ENCODE results near the gene HPRT1. TPM values are rescaled to one million over a fixed set of nuclear protein-coding genes. Genes with fewer than 3 reads are reported as not detected.

Gene HPRT1
- polyA plus RNA-seq, 1 donor (not counting 4 experiments of a cell fraction or from before 2014, with no cell fraction given) = 48.1 TPM

DNA sequence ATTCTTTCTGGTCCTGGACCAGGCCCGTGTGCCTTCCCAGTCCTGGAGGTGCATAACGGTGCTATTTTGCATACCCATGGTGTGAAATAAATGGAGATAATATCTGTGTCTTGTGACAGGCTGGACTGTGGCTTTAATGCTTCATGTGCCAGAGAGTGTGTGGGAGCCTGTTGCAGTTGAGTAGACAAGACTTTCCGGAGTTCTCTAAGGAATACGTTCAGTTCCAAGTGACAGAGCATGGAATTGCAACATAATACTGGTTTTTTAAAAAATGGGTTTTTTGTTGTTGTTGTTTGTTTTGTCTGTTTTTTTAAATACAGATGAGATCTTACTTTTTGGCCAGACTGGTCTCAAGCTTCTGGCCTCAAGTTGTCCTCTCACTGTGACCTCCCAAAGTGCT, 74.0 kb downstream of the HPRT1 start:
- no peaks in the 10 kb centered on the region for H3K27me3 ChIP-seq (ENCODE audit: control insufficient read depth, extremely low read depth, insufficient read depth, low read length)
- dilution Hi-C loops (cut with MboI; ENCODE audit: extremely low pct_ligation_motif_present, low sequenced_read_pairs) = no loop called here
- no peaks in the 10 kb centered on the region for H3K36me3 ChIP-seq (ENCODE audit: control insufficient read depth in 2 of 2, extremely low read depth in 1 of 2, insufficient read depth in 2 of 2, low read length in 2 of 2)
- no peaks in the 10 kb centered on the region for H3K9me3 ChIP-seq (ENCODE audit: control insufficient read depth, low read depth, low read length)
- H3K4me2 ChIP-seq (ENCODE audit: control insufficient read depth, extremely low read depth, insufficient read depth, low read depth, low read length) = no peak overlapping the region
- no peak overlapping the region for H2AFZ ChIP-seq (ENCODE audit: control insufficient read depth, low read length)
- H3K9me1 ChIP-seq (ENCODE audit: control insufficient read depth, extremely low read depth, insufficient read depth, low read length) = no peaks in the 10 kb centered on the region
- no peak overlapping the region for H3K9ac ChIP-seq (ENCODE audit: control insufficient read depth, extremely low read depth, insufficient read depth, low read length)
- no peak for FAIRE-seq
- DNase-seq (ENCODE audit: low read depth, low spot score) = no peak
- no peak overlapping the region for H3K4me3 ChIP-seq (ENCODE audit: control insufficient read depth in 2 of 3, extremely low read depth in 1 of 3, insufficient read depth in 2 of 3, low read depth in 1 of 3, low read length in 3 of 3)
- no peaks in the 10 kb centered on the region for H3K79me2 ChIP-seq (ENCODE audit: control insufficient read depth, insufficient read depth, low read length)
- no peak for TF ChIP-seq EZH2 (IDR thresholded peaks at IDR 0.05; ENCODE audit: low read length)
- TF ChIP-seq, protein P1, sequence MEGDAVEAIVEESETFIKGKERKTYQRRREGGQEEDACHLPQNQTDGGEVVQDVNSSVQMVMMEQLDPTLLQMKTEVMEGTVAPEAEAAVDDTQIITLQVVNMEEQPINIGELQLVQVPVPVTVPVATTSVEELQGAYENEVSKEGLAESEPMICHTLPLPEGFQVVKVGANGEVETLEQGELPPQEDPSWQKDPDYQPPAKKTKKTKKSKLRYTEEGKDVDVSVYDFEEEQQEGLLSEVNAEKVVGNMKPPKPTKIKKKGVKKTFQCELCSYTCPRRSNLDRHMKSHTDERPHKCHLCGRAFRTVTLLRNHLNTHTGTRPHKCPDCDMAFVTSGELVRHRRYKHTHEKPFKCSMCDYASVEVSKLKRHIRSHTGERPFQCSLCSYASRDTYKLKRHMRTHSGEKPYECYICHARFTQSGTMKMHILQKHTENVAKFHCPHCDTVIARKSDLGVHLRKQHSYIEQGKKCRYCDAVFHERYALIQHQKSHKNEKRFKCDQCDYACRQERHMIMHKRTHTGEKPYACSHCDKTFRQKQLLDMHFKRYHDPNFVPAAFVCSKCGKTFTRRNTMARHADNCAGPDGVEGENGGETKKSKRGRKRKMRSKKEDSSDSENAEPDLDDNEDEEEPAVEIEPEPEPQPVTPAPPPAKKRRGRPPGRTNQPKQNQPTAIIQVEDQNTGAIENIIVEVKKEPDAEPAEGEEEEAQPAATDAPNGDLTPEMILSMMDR (optimal IDR thresholded peaks at IDR 0.05 in 1 of 3, IDR thresholded peaks at IDR 0.05 in 1 of 3, conservative IDR thresholded peaks at IDR 0.05 in 1 of 3; ENCODE audit: extremely low read depth in 1 of 3, insufficient read depth in 2 of 3, low read length in 3 of 3) = no peak
- no peaks in the 10 kb centered on the region for H3K4me1 ChIP-seq (ENCODE audit: control insufficient read depth, extremely low read depth, insufficient read depth, low read length)
- H3K27ac ChIP-seq (ENCODE audit: control insufficient read depth, insufficient read depth, low read length) = no peak overlapping the region
- H4K20me1 ChIP-seq (ENCODE audit: control insufficient read depth, extremely low read depth, insufficient read depth, low read length) = no peaks in the 10 kb centered on the region

DNA sequence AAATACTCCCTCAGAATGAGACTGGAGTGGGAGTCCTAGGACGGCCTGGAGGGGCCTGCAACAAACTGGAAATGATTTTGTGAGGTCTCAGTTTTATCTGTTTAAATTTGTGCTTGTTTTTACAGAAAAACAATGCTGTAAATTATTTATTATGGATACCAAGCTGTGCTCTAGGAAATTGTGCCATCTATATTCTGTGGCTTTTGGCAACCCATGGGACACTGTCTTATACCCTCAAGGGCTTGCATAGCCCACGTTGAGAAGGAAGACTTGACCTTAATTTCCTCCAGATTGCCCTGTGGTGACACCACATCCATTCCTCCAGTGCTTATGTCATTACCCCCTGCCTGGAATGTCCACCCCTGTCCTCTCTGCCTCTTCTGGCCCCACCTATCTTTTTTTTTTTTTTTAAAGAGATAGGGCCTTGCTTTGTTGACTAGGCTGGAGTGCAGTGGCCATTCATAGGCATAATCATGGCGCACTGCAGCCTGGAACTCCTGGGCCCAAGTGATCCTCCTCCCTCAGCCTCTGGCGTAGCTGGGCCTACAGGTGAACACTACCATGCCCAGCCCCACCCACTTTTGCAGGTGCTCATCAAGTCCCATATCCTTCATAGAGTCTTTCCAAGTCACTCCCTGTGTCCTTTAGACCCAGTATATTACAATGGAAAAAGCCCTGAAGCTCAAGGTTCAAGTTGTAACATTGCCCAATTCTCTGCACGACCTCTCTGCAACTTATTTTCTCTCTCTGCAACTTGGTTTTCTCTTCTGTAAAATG, 77.4 kb downstream of the HPRT1 start:
- DNase-seq (ENCODE audit: low read depth, low spot score) (no peak), FAIRE-seq (no peak)
- Histone ChIP-seq H2AFZ (ENCODE audit: control insufficient read depth, low read length) (no peak overlapping the region), H3K9me3 (ENCODE audit: control insufficient read depth, low read depth, low read length) (no peaks in the 10 kb centered on the region), H3K9ac (ENCODE audit: control insufficient read depth, extremely low read depth, insufficient read depth, low read length) (no peak overlapping the region), H3K36me3 (ENCODE audit: control insufficient read depth in 2 of 2, extremely low read depth in 1 of 2, insufficient read depth in 2 of 2, low read length in 2 of 2) (no peaks in the 10 kb centered on the region), H3K4me1 (ENCODE audit: control insufficient read depth, extremely low read depth, insufficient read depth, low read length) (peaks cover 3% of the 10 kb centered on the region), H4K20me1 (ENCODE audit: control insufficient read depth, extremely low read depth, insufficient read depth, low read length) (no peaks in the 10 kb centered on the region), H3K4me3 (ENCODE audit: control insufficient read depth in 2 of 3, extremely low read depth in 1 of 3, insufficient read depth in 2 of 3, low read depth in 1 of 3, low read length in 3 of 3) (no peak overlapping the region), H3K4me2 (ENCODE audit: control insufficient read depth, extremely low read depth, insufficient read depth, low read depth, low read length) (no peak overlapping the region), H3K27me3 (ENCODE audit: control insufficient read depth, extremely low read depth, insufficient read depth, low read length) (no peaks in the 10 kb centered on the region), H3K79me2 (ENCODE audit: control insufficient read depth, insufficient read depth, low read length) (no peaks in the 10 kb centered on the region), H3K9me1 (ENCODE audit: control insufficient read depth, extremely low read depth, insufficient read depth, low read length) (no peaks in the 10 kb centered on the region), H3K27ac (ENCODE audit: control insufficient read depth, insufficient read depth, low read length) (no peak overlapping the region)
- TF ChIP-seq, protein P1 (optimal IDR thresholded peaks at IDR 0.05 in 1 of 3, IDR thresholded peaks at IDR 0.05 in 1 of 3, conservative IDR thresholded peaks at IDR 0.05 in 1 of 3; ENCODE audit: extremely low read depth in 1 of 3, insufficient read depth in 2 of 3, low read length in 3 of 3) = no peak
- TF ChIP-seq EZH2 (IDR thresholded peaks at IDR 0.05; ENCODE audit: low read length) = no peak
- dilution Hi-C loops (cut with MboI; ENCODE audit: extremely low pct_ligation_motif_present, low sequenced_read_pairs) = no loop called here
